ENCODE data around the gene ADGRG4.
A peak's percentile ranks its signal among the peaks of the same experiment; 100 is the strongest.
"Not testable (repeated sequence)": the region's sequence is repeated elsewhere in the genome, so short reads cannot be mapped to it uniquely, and the experiment has no call there.

Gene ADGRG4

DNA sequence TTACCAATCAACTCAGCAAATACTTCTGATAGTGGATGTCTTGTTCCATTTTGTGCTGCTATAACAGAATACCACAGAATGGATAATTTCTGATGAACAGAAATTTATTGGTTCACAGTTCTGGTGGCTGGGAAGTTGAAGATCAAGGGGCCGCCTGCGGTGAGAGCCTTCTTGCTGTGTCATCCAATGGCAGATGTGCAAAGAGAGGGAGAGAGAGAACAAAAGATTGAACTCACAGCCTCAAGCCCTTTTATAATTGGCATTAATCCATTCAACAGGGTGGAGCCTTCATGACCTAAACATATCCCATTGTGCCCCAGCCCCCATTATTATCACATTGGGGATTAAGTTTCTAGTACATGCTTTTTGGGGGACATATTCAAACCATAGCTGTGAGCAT is 86.1 kb downstream of the ADGRG4 start:
- no peak for DNase-seq

DNA sequence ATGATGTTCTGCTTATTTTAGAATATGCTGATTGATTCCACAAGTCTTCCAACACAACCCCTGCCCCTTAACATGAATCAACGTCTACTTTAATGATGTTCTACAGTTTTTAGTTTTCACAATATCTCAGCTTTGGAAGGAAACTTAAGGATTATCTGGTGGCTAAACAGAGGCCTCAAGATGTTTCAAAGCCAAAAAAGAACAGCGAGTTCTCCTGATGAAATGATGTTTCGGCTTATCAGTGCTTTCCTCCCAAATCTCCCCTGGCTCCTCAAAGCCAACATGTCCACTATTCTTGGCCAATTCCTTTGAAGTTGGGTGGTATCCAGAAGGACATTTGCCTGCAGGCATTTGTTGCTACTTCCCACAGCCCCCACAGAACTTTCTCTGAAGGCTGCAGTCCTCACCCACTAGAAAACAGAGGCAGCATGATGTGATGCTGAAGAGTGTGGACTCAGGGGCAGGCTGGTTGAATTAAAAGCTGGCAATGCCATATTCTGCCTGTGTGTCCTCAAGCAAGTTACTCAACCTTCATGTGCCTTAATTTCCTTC is 87.3 kb downstream of the ADGRG4 start:
- no peak for DNase-seq

DNA sequence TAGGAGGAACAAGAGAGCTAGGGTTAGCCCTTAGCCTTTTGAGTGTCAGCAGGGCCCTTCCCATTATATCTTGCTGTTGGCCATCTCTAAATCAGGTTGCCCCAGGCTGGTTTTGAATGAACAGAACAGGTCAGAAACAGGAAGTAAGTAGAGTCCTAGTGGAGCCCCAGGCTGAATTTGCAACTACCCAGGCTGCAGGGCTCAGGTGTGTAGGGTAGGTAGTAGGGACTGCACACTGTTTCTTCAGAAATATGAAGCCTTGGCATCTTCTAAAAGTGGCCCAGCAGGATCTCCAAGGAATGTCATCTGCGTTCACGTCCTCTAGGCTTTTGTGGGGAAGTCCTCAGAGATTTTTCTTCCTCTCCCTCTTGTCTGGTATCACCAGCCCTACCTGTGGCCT is 90.2 kb downstream of the ADGRG4 start:
- DNase-seq: no peak

DNA sequence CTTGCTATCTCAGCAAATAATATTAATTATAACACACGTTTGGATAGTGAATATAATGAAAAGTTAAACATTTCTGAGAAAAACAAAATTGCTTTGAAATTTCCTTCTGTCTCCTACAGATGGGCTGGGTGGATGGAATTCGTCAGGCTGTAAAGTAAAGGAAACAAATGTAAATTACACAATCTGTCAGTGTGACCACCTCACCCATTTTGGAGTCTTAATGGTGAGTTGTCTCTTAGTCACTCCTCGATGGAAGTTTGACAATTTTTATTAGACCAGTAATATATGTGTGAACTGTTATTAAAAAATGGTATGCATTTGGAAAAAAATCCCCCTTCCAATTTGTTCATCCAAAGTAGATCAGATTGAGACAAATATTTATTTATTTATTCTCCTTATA is 94.5 kb downstream of the ADGRG4 start:
- no peak for DNase-seq

DNA sequence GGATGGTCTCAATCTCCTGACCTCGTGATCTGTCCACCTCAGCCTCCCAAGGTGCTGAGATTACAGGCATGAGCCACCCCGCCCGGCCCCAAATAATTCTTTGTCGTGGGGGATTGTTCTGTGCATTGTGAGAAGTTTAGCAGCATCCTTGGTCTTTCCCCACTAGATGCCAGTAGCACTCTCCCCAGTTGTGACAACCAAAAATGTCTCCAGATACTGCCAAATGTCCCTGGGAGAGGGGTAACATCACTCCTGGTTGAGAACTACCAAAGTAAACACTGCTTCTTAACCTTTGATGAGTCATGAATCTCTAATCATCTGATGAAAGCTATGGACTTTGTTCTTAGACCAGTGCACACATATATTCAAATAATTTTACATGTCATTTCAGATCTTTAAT is 96.2 kb downstream of the ADGRG4 start:
- DNase-seq: no peak

DNA sequence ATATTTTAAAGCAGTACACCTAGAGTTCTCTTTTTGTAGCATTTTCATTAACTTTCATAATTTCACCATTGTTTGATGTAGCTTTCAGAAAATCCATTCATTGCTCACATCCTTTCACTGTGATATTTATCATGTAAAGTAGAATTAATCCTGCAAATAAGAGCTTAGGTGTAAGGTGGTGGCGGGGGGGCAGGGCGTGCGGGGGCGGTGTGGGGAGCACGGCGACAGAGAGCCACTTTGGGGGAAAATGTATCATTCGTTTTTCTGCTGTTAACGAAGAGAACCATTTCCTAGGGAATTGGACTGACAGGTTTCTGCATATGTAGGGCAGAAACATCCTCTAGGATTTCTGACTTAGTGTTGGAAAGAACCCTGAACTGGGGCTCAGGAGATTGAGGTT is 104.4 kb downstream of the ADGRG4 start:
- no peak for DNase-seq

DNA sequence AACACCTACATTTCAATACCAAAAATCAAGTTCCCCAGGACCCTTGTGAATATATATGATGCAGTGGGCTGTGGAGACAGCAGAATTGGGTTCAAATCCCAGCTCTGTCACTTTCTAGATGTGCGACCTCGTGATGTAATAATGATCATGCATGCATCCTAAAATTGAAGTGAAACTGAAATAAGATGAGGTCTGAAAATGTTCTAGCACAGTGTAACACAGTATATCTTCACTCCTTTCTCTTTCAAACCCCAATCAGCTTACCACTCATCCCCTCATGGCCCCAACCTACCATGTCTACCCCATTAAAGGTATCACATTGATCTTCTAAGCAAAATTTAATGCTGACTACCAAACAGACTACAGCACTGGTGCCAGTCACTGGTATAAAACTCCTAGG is 117.0 kb downstream of the ADGRG4 start:
- no peak for DNase-seq

DNA sequence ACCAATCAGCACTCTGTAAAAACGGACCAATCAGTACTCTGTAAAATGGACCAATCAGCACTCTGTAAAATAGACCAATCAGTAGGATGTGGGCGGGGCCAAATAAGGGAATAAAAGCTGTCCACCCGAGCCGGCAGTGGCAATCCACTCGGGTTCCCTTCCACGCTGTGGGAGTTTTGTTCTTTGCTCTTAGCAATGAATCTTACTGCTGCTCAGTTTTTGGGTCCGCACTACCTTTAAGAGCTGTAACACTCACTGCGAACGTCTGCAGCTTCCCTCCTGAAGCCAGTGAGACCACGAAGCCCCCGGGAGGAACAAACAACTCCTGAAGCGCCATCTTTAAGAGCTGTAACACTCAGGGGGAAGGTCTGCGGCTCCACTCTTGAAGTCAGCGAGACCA is 120.6 kb downstream of the ADGRG4 start:
- DNase-seq: no peak

DNA sequence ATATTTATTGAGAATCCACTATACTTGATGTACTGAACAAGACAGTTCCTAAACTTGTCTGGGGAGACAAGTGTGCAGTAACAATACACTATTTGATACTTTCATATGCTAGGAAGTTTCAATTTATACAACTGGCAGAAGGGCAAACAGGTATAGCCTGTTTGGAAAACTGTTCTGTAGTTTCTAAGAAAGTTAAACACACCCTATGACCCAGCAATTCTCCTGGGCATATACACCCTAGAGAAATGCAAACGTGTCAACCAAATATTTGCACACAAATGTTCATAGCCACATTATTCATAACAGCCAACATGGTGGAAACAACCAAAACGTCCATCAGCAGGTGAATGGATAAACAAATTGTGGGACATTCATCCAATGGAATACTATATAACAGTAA is 123.0 kb downstream of the ADGRG4 start:
- no peak for DNase-seq

DNA sequence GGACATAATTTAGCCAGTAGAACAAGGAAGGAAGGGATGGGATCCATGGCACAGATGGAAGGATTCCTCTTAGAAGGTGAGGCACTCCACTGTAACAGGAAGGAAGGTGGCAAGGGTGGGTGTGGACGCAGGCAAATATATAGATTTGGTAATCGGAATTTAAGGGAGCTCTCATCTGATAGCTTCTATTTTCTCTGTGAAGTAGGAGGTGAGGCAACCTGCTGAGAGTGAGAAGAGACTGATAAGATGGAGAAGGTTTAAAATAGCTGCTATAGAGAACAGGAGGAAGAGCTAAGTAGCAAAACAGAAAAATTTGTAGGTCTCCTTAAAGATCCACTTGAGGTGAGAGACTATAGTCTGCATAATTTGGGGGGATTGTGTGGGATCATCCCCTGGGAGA is 125.2 kb downstream of the ADGRG4 start:
- DNase-seq: no peak

DNA sequence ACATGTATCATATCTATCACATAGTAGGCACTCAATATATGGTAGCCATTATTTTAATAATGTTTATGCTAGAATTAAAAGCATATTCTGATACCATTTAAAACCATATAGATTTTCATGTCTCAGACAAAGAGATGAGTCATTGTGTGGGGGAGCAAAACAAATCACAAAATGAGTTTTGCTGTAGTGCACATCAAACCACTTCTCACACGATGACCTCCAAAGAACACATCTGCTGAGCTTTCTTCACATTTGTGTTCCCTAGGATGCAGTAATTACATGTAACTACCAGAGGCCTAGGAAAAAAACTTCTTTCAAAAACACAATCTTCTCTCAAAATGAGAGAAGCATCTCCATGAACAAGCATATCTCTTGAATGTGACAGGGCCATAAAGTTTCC is 130.9 kb downstream of the ADGRG4 start:
- DNase-seq: no peak

DNA sequence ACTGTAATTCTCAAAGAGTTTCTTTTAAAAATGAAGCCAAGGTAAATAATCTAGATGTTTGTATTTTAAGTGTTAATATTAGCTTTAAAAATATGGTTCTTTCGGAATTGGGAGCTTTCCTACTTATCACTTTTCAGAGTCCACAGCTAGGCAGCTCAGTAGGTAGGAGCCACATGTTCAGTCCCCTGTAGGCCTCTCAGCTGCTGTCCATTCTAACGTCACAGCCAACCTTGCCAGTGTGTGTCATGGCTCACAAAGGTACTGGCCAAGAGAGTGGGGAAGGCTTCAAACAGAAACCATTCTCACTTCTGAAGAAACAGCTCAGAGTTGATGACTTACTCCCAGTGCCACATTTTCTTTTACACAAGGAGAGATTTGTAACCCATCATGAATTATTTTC is 137.0 kb downstream of the ADGRG4 start:
- DNase-seq: no peak

DNA sequence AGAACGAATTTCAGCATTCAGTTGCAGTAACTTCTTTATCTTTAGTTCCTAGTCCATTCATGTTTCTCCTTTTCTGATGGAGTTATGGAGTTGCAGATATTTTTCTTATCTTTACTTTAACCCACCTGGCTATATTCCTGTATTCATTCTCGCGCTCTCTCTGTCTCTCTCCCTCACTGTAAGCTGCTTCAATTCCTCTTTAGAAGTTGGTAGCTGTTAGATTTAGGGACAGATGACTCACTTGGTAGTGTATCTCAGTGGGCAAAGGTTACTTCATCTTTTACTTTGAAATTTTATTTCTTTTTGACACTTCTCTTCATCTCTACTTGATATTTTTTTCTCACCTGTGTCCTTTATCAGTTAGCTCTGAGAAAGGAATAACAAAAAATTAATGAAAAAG is 137.4 kb downstream of the ADGRG4 start:
- no peak for DNase-seq

DNA sequence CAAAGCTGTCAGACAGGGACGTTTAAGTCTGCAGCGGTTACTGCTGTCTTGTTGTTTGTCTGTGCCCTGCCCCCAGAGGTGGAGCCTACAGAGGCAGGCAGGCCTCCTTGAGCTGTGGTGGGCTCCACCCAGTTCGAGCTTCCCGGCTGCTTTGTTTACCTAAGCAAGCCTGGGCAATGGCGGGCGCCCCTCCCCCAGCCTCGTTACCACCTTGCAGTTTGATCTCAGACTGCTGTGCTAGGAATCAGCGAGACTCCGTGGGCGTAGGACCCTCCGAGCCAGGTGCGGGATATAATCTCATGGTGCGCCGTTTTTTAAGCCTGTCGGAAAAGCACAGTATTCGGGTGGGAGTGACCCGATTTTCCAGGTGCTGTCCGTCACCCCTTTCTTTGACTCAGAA is 144.9 kb downstream of the ADGRG4 start:
- DNase-seq: not testable (repeated sequence)

DNA sequence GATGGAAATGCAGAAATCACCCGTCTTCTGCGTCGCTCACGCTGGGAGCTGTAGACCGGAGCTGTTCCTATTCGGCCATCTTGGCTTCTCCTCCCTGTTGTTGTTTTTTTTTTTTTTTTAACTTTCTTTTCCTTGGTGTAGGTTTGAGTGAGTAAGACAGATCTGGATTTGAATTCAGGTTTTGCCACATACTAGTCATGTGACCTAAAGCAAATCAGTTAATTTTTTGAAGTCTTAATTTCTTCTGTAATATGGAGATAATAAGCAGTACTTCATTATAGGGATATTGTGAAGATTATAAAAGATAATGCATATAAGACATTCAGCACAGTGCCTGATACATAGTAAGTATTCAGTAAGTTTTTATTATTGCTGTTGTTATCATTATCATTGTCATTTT is 145.4 kb downstream of the ADGRG4 start:
- no peak for DNase-seq

DNA sequence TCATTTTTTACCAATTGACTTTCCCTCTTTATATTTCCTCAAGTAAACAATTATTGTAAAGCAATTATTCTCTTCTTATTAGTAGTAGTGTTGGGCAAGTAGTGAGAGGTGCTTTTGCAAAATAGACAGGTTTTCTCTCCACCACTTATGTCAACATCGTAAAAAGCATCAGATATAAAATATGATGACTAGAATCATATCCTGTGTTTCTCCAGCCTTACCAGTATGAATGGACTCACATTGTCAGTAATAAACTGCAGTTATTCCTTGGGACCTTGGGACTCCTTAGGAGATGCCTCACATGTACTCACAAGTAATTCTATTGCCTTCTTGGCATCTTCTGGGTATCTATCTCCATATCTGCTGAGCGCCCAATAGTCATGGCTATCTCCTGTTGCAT is 146.5 kb downstream of the ADGRG4 start:
- DNase-seq: no peak

DNA sequence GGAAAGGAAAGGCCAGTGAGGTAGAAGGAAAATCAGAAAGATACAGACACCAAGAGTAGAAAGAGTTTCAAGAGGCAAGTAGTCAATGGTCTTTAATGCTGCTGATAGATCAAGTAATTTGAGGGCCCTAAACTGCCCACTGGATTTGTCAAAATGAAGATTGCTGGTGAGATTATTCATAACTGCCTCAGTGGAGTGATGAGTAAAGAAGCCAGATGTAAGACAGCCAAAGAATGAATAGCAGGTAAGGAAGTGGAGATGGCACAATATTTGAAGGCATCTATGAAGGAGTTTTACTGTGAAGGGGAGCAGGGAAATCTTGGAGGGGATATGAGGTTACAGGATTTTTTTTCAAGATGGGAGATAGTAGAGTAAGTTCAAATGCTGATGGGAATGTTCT is 147.2 kb downstream of the ADGRG4 start:
- no peak for DNase-seq

DNA sequence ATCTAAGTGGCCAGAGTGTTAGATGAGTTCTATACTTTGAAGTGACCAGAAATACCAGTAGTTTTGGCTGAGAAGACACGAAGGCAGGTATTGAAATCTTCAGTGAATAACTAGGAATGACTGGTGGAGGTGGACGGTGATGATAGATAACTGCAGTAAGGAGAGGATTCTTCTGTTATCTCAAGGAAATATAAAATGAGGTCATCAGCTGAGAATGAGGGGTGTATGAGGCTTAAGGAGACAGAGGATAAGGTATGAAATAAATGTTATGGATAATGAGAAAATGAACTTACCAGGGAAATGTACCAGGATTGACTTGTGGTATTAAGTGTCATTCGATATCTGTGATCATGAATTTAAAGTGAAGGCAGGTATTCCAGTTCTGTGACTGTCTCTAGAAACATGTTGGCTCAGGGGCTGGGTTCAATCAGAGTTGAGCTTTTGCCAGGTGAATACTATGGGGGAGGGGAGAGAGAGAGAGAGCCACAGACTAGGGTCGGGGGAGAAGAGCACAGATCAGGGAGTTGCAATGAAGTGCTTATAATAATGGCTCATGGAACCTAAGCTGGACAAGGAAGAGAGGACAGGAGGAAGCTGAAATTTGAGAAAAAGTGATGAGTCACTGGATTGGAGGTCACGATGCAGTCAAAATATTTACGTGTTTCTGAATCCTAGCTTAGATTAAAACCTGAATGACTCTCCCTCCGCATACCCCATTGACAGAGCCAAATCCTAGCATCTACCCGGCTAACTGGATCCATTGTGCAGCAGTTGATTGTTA is 149.5 kb downstream of the ADGRG4 start:
- DNase-seq: no peak

DNA sequence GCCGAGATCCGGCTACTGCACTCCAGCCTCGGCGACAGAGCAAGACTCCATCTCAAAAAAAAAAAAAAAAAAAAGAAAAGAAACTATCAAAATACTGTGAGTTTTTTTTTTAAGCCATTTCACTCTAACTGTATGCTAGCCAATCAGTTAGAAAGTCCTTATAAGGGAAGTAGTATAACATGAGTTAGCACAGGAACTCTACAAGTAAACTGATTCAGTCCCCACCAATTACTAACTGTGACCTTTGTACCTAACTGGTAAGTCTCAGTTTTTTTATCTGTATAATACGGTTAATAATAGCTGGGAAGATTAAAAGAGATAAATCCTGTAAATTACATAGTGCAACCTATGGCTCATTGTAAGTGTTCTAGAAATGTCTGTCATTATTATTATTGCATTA is 151.9 kb downstream of the ADGRG4 start:
- no peak for DNase-seq

DNA sequence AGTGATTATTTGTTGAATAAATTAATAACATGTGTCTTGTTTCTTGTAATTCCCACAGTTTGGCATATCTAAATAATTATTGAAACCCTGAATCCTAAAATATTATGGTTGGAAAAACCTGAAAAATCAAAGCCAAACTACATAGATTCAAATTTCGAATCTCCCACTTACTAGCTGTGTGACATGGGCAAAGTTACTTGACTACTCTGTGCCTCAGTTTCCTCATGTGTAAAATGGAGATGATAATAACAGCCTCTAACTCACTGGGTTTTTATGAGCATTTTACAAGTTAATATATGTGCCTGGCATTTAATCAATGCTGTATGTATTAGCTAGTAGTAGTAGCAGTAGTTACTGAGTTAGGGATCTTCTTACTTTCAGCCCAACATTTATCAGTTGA is 152.4 kb downstream of the ADGRG4 start:
- no peak for DNase-seq

DNA sequence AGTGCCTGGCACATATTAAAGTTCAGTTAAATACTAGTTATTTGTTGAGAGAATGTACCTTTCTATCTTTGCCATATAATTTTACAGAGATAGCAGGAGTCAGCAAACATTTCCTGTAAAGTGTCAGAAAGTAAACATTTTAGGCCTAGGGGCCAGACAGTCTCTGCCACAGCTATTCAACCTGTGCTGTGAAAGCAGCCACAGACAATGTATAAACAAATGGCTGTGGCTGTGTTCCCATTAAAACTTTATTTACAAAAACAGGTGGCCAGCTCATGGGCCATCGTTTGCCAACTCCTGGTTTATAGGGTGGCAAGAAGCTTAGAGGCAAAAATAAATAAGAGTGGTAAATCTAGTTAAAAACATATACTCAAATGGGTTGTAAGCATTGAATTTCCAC is 153.0 kb downstream of the ADGRG4 start:
- peak; percentile 52 for DNase-seq

DNA sequence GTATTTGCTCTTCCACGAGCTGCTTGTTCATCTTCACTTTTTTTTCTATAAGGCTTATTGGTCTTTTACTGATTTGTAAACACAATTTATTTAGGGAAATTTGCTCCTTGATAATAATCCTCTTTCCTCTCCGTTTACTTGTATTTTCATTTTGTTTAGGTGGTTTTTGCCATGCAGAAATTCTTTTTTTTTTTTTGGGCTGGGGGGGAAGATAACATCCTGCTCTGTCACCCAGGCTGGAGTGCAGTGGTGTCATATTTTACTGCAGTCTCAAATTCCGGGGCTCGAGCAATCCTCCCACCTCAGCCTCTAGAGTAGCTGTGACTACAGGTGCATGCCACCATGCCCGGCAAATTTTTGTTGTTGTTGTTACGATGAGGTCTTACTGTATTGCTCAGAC is 155.4 kb downstream of the ADGRG4 start:
- DNase-seq: no peak

DNA sequence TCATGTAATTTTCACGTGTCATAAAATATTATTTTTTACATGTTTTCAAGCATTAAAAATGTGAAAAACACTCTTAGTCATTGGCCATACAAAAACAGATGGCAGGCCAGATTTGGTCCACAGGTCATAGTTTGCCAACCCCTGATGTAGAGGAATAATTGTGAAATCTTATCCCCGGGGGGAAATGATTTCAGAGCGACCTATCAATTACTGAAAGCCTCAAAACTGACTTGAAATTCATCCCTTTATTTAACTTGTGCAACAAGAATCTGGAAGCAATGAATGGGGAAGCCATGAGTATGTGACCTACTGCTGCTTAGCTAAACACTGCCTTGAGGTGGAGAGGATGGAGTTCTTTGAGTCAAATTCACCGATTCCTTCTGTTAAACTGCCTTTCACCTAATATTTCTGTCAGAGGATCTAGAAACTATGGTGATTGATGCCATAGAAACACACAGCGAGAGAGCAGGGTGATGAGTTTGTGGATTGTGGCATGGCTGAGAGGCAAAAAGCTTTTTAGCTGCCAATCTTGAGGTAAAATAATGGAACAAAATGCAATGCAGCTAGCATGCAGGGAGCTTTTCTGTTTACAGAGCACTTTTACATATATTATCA is 156.6 kb downstream of the ADGRG4 start:
- DNase-seq: peak; percentile 76

DNA sequence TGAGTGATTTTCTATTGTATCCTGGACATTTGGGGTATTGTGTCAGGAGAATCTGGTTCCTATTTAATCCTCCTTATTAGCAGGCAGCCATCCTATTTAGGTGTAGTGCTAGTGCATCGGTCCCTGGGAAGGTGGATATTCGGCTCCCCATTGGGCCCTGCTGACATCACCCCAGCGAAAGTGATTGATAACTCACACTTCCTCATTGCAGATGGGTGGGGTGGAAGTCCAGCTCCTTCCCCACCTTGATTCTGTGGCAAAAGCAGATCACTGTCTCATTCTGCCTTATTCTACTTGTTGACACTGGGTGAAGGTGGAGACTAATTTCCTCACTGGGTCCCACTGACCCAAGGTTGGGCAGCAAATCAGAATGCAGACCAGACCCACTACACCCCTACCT is 163.8 kb downstream of the ADGRG4 start:
- DNase-seq: no peak

Measured in NCI-H1092 treated with DMSO at 0.1 percent for 48 hours (cell line).